T-helper 1 cell treated with Interleukin-12 subunit alpha and Interleukin-12 subunit beta and Interleukin-4 antibody, amounts not matched to agents 30 ng/mL and 1 ng/mL, for 36 hours (primary cell): ENCODE results near the gene PGBD4. TPM values are rescaled to one million over a fixed set of nuclear protein-coding genes. Genes with fewer than 3 reads are reported as not detected.

Experiments
- intact Hi-C: fragments of 100-400 bp; cut with micrococcal nuclease; formaldehyde crosslinking; loops from one replicate; pipeline ENCODE4 v1.15.1; 2024
- total RNA-seq: library from RNA; stranded (reverse); gene quantifications from 2 replicates; pipeline ENCODE4 v1.2.3, GENCODE V29; 2022

PGBD4 gene
- total RNA-seq: 3.8 TPM in 2 replicates

GRCh38 chr15:34101366-34102174 is at the start of gene PGBD4, which contains the start of gene EMC7:
TSS of gene PGBD4 (plus strand) at chr15:34102083. CDS start at chr15:34102532, 449 bp downstream.
TSS of gene EMC7 (minus strand) at chr15:34101862. CDS start at chr15:34101839, 23 bp downstream.
- intact Hi-C loops: loop anchor here (1.0 to 2.0 kb wide), 12 partner anchors 9 to 887 kb away; partner anchors contain the start of genes AQR, AVEN, EMC4 and GOLGA8A

- intact Hi-C loops: no loop called here
Measured at GRCh38 chr15:34054081-34054707, 47.7 kb upstream of the PGBD4 start.

GRCh38 chr15:34055868-34056595 is 45.9 kb upstream of the PGBD4 start:
- intact Hi-C loops: no loop called here

GRCh38 chr15:34056911-34057310 is 45.0 kb upstream of the PGBD4 start:
- intact Hi-C loops: no loop called here

GRCh38 chr15:34059476-34059875 is 42.4 kb upstream of the PGBD4 start:
- intact Hi-C loops: no loop called here

DNA sequence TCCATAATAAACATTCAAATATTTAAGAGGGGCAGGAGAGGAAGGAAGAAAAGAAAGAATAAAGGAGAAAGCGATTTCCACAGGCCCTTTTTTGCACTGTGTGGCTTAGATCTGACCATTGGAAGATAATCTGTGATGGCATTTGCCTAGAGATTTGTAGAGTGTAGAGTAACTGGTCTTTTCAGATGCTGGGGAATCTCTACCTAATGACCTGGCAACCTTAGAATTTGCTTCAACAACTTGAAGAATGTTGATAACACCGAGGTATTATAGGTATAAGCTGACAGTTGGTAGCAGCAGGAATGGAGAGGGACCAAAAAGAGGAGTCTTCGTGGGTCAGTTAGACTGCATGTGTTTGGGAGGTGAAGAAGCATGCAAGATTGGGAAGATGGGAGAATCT is 41.9 kb upstream of the PGBD4 start:
- intact Hi-C loops: loop anchor here (10.0 kb wide), 1 partner anchor 275 kb away; the partner anchor contains the start of gene SLC12A6

DNA sequence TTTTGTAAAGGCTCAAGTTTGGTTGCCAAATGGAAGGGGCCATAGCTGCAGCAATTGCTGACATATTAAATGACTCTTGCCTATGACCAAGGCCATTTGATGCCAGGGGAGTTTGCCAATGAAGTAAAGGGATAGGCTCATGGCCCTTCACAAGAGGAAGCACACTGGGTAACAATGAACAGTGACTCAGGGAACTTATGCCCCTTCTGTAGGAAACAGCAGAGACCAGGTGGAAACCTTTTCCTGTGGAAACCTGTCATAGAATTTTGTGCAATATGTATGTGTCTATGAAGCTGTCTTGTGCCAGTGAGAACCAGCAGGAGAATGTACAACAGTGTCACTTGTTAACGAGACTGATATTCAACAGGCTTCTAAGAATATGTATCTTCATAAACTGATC is 37.4 kb upstream of the PGBD4 start:
- intact Hi-C loops: loop anchor here (10.0 kb wide), 1 partner anchor 270 kb away; the partner anchor contains the start of gene SLC12A6

DNA sequence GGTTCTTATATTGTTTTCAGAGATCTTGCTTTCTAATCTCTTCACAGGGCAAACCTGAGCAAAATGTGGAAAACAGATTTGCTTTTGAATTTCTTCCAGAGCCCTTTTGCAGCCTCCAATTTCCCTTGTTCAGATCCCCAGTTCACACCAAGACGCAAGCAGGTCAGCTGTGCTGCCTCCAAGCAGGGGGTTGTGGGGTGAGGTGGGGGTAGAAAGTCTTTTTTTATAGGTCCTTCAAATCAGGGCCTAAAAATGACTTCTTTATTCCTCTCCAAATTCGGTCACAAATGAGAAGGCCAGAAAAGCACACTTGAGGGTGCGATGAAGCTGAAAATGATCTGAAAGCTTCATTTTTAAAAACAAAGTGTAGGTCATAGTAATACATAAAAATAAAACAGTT is 36.6 kb upstream of the PGBD4 start:
- intact Hi-C loops: loop anchor here (10.0 kb wide), 1 partner anchor 270 kb away; the partner anchor contains the start of gene SLC12A6

GRCh38 chr15:34065941-34066340 is 35.9 kb upstream of the PGBD4 start:
- intact Hi-C loops: loop anchor here (10.0 kb wide), 1 partner anchor 269 kb away; the partner anchor contains the start of gene SLC12A6

- intact Hi-C loops: no loop called here
Measured at GRCh38 chr15:34070003-34070402, 31.9 kb upstream of the PGBD4 start.

DNA sequence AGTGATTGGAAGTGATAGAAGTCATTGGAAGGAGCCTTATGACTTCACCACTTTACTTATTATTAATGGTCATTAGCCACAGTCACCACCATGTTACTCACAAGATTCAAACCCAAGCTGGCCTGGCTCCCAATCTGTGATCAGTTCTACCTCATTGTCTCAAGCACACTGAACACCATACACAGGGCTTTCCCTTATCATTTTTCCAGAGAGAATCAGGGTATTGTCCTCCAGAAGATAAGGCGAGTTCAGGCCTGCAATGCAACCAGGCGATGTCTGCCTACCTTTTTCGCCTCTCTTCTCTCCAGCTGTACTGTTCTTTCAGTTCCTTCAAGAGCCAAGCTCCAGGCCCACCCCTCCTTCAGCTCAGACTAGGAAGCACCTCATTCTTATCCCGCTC is 25.1 kb upstream of the PGBD4 start:
- intact Hi-C loops: no loop called here

GRCh38 chr15:34078900-34079299 is 23.0 kb upstream of the PGBD4 start:
- intact Hi-C loops: no loop called here

GRCh38 chr15:34079904-34080303 is 22.0 kb upstream of the PGBD4 start:
- intact Hi-C loops: no loop called here

GRCh38 chr15:34084086-34084485 is 17.8 kb upstream of the PGBD4 start:
- intact Hi-C loops: no loop called here

DNA sequence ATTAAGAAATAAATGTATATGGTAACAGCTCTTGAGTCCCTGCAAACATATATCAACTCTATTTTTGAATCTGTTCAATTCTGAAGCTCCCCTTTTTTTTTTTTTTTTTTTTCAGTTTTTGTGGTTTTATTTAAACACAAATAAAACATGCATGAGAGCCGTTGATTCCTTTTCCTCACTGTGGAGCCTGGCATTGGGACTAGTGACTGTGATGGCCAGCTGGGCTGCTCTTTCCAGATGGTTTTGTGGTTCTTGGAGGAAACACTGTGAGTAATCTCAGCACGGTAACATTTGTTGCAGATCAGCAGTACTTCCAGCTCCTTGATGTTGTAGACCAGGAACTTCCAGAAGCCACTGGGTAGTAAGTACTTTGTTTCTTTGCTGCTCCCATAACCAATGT is 16.1 kb upstream of the PGBD4 start:
- intact Hi-C loops: no loop called here

DNA sequence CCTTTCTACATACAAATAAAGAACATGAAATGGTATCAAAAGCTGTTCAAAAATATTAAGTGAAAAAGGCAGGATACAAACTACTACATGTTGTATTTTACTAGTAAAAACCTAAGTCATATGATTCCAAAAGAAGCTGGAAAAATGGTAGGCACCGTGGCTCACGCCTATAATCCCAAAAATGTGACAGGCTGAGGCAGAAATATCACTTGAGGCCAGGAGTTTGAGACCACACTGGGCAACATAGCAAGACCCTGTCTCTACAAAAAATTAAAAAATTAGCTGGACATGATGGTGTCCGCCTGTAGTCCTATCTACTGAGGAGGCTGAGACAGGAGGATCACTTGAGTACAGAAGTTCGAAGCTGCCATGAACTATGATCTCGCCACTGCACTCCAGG is 2.0 kb upstream of the PGBD4 start:
- intact Hi-C loops: no loop called here

DNA sequence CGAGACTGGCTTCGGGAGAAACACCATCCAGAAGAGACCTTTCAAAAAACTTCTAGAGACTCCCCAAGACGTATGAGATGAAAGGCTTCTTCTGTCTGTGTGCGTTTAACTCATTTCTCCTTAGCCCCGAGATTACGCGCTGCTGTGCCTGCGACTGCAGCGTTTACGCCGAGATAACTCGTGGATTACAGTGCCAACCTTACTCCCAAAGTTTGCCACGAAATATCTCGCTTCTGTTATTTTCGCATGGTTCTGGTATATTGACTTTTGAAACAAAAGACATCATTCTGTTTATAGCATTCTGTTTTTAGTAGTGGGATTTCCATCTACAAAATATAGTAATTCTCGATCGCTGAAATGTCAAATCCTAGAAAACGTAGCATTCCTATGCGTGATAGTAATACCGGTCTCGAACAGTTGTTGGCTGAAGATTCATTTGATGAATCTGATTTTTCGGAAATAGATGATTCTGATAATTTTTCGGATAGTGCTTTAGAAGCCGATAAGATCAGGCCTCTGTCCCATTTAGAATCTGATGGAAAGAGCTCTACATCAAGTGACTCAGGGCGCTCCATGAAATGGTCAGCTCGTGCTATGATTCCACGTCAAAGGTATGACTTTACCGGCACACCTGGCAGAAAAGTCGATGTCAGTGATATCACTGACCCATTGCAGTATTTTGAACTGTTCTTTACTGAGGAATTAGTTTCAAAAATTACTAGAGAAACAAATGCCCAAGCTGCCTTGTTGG is 467 bp downstream of the PGBD4 start:
- intact Hi-C loops: loop anchor here (1.0 to 2.0 kb wide), 12 partner anchors 8 to 886 kb away; partner anchors contain the start of genes AQR, AVEN, EMC4 and GOLGA8A

DNA sequence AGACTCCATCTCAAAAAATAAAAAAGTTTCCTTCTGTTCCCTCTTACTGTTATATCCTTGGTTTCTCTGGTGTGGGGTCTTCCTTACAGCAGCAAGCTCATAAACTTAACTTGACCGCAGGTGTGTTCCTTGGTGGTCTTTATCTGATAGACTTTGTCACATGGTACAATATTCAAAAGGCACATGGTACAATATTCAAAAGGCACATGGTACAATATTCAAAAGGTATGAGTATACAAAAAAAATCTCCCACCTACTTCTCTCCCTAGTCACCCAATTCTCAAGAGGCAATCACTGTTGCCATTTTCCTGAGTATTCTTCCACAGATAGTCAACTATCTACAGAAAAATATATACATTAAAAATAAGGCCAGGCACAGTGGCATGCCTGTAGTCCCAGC is 4.5 kb downstream of the PGBD4 start:
- intact Hi-C loops: no loop called here

DNA sequence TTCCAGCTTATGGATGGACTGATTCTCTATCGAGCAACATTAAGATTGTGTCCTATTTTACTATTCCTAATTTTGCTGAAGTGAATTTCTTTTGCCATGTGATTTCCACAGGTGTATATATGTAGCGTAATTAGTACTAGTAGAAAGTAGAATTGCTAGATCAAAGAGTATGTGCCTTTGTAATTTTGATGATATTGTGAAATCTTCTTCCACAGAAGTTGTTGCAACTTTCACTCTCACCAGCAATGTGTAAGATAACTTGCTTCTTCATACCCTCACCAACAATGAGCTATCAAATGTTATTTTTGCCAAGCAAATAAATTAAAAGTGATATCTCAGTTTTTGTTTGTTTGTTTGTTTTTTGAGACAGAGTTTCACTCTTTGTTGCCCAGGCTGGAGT is 5.4 kb downstream of the PGBD4 start:
- intact Hi-C loops: no loop called here

DNA sequence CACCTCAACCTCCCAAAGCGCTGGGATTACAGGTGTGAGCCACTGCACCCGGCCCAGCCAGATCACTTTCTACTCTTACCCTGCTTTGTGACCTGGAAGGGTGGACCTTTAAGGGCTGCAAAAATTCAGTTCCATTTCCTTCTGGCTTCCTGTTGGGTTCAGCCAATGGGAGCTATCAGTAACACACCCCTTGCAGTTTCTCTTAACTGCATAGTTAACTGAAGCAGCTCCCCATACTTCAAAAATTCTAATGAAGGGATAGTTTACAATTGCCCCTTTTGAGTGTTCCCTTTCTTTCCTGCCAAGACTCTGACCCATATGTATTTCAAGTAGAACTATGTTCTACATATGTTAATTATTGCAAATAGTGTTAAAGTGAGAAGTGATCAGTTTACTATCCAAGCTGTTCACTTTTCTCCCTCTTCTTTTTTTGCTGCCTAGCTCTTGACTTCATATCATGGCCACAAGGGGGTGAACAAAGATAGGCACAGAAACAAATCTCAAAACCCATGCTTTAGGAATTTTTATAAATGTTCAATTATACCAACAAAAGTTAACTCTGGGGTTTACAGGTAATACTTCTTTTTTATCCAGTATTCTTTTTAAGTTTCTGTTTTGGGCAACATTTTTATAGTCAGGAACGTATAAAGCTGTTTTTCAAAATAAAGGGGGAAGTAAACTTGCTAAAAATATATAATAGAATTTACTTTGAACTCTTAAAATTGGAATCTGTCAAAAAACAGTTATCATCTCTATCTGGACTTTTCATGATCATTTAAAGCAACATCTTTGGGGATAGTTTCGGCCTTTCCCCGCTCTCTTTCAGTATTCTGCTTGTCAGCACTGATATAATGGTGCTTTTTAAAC is 8.1 kb downstream of the PGBD4 start:
- intact Hi-C loops: loop anchor here (1.0 kb wide), 6 partner anchors 8 to 810 kb away; partner anchors contain the start of genes GOLGA8B, KATNBL1, LPCAT4 and PGBD4
